Measurements from ENCODE around the gene RTTN.

DNA sequence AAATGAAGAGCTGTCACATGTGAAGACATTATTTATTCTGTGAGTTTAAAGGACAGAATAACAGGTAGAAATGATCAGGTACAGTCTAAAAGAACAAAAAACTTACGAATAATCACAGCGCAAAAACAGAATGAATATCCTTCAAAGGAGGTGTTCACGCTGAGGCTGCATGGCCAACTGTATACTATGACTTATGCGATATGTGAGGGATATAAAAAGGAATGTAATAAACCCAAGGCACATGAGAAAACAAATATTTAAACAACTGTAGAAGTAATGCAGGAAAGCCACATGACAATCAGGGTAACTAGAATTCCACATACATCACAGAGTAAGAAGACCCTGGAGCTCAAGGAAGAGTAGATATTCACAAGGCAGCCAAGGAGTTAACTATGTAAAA, 81.3 kb downstream of the RTTN start:
- TF ChIP-seq, protein P1, sequence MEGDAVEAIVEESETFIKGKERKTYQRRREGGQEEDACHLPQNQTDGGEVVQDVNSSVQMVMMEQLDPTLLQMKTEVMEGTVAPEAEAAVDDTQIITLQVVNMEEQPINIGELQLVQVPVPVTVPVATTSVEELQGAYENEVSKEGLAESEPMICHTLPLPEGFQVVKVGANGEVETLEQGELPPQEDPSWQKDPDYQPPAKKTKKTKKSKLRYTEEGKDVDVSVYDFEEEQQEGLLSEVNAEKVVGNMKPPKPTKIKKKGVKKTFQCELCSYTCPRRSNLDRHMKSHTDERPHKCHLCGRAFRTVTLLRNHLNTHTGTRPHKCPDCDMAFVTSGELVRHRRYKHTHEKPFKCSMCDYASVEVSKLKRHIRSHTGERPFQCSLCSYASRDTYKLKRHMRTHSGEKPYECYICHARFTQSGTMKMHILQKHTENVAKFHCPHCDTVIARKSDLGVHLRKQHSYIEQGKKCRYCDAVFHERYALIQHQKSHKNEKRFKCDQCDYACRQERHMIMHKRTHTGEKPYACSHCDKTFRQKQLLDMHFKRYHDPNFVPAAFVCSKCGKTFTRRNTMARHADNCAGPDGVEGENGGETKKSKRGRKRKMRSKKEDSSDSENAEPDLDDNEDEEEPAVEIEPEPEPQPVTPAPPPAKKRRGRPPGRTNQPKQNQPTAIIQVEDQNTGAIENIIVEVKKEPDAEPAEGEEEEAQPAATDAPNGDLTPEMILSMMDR (IDR thresholded peaks at IDR 0.05) = no peak
- TF ChIP-seq SIN3A (IDR thresholded peaks at IDR 0.05; ENCODE audit: borderline replicate concordance, insufficient read depth, low read depth, low read length) = no peak
- TF ChIP-seq POLR2AphosphoS5 (IDR thresholded peaks at IDR 0.05; ENCODE audit: low read depth, low read length) = no peak
- TF ChIP-seq, protein P2, sequence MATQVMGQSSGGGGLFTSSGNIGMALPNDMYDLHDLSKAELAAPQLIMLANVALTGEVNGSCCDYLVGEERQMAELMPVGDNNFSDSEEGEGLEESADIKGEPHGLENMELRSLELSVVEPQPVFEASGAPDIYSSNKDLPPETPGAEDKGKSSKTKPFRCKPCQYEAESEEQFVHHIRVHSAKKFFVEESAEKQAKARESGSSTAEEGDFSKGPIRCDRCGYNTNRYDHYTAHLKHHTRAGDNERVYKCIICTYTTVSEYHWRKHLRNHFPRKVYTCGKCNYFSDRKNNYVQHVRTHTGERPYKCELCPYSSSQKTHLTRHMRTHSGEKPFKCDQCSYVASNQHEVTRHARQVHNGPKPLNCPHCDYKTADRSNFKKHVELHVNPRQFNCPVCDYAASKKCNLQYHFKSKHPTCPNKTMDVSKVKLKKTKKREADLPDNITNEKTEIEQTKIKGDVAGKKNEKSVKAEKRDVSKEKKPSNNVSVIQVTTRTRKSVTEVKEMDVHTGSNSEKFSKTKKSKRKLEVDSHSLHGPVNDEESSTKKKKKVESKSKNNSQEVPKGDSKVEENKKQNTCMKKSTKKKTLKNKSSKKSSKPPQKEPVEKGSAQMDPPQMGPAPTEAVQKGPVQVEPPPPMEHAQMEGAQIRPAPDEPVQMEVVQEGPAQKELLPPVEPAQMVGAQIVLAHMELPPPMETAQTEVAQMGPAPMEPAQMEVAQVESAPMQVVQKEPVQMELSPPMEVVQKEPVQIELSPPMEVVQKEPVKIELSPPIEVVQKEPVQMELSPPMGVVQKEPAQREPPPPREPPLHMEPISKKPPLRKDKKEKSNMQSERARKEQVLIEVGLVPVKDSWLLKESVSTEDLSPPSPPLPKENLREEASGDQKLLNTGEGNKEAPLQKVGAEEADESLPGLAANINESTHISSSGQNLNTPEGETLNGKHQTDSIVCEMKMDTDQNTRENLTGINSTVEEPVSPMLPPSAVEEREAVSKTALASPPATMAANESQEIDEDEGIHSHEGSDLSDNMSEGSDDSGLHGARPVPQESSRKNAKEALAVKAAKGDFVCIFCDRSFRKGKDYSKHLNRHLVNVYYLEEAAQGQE (IDR thresholded peaks at IDR 0.05; ENCODE audit: insufficient read depth in 1 of 2, low read depth in 2 of 2, low read length in 1 of 2) = no peak
